Liver (tissue), 3 donors: ENCODE data around the gene KRTAP21-3.

Experiments
- ATF3 ChIP-seq: IDR thresholded peaks from 2 replicates; pipeline ENCODE4 v1.6.1; 2016; ENCODE audit warnings: antibody characterized with exemption
- EGR1 ChIP-seq, 2 donors: IDR thresholded peaks; 2 replicates each; pipeline ENCODE4 v1.6.1; 2016 to 2018; ENCODE audit warnings: antibody characterized with exemption in 2 of 2, low read depth in 2 of 2
- FOXA1 ChIP-seq: IDR thresholded peaks from 2 replicates; pipeline ENCODE4 v1.6.1; 2016; ENCODE audit warnings: antibody characterized with exemption
- GABPA ChIP-seq, 2 donors: IDR thresholded peaks in 1 of 2; conservative IDR thresholded peaks in 1 of 2; 2 replicates each; pipeline ENCODE4 v1.6.1; 2016; ENCODE audit warnings: antibody characterized with exemption in 2 of 2, mild to moderate bottlenecking in 1 of 2, moderate library complexity in 1 of 2
- HNF4A ChIP-seq, 2 donors: conservative IDR thresholded peaks; 2 replicates each; pipeline ENCODE4 v1.6.1; 2016; ENCODE audit warnings: antibody characterized with exemption in 2 of 2, mild to moderate bottlenecking in 2 of 2
- MAX ChIP-seq: IDR thresholded peaks from 2 replicates; pipeline ENCODE4 v1.6.1; 2016; ENCODE audit warnings: antibody characterized with exemption
- RAD21 ChIP-seq, 2 donors: IDR thresholded peaks; 2 replicates each; pipeline ENCODE4 v1.6.1; 2016; ENCODE audit warnings: antibody characterized with exemption in 2 of 2, mild to moderate bottlenecking in 2 of 2
- RXRA ChIP-seq, 2 donors: IDR thresholded peaks; 2 replicates each; pipeline ENCODE4 v1.6.1; 2017 to 2018; ENCODE audit warnings: antibody characterized with exemption in 2 of 2, mild to moderate bottlenecking in 1 of 2
- SP1 ChIP-seq: IDR thresholded peaks from 2 replicates; pipeline ENCODE4 v1.6.1; 2018; ENCODE audit warnings: antibody characterized with exemption, mild to moderate bottlenecking
- TAF1 ChIP-seq: conservative IDR thresholded peaks from 2 replicates; pipeline ENCODE4 v1.6.1; 2016; ENCODE audit warnings: antibody characterized with exemption, mild to moderate bottlenecking
- YY1 ChIP-seq: IDR thresholded peaks from 2 replicates; pipeline ENCODE4 v1.6.1; 2016; ENCODE audit warnings: antibody characterized with exemption, mild to moderate bottlenecking
- ZBTB33 ChIP-seq: IDR thresholded peaks from 2 replicates; pipeline ENCODE4 v1.6.1; 2016; ENCODE audit warnings: antibody characterized with exemption
- TF ChIP-seq, protein P1 (sequence below): fragments of 150-350 bp; IDR thresholded peaks from 2 replicates; pipeline ENCODE4 v1.5.1; 2017; ENCODE audit warnings: improper control_type of control experiment, low read depth, low read length; ENCODE audit not compliant: missing input control
- TF ChIP-seq, protein P2 (sequence below): IDR thresholded peaks from 2 replicates; pipeline ENCODE4 v1.6.1; 2016; ENCODE audit warnings: antibody characterized with exemption, mild to moderate bottlenecking
- donor health status: healthy.
- donor health status: healthy.

- TF ChIP-seq, protein P1, sequence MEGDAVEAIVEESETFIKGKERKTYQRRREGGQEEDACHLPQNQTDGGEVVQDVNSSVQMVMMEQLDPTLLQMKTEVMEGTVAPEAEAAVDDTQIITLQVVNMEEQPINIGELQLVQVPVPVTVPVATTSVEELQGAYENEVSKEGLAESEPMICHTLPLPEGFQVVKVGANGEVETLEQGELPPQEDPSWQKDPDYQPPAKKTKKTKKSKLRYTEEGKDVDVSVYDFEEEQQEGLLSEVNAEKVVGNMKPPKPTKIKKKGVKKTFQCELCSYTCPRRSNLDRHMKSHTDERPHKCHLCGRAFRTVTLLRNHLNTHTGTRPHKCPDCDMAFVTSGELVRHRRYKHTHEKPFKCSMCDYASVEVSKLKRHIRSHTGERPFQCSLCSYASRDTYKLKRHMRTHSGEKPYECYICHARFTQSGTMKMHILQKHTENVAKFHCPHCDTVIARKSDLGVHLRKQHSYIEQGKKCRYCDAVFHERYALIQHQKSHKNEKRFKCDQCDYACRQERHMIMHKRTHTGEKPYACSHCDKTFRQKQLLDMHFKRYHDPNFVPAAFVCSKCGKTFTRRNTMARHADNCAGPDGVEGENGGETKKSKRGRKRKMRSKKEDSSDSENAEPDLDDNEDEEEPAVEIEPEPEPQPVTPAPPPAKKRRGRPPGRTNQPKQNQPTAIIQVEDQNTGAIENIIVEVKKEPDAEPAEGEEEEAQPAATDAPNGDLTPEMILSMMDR: no peak
- TF ChIP-seq ZBTB33 (no peak), HNF4A (conservative IDR thresholded peaks at IDR 0.05) (no peak), TAF1 (no peak), MAX (no peak), RAD21 (IDR thresholded peaks at IDR 0.05) (no peak), YY1 (no peak), GABPA (IDR thresholded peaks at IDR 0.05 in 1 of 2, conservative IDR thresholded peaks at IDR 0.05 in 1 of 2) (no peak), SP1 (no peak), ATF3 (no peak), RXRA (IDR thresholded peaks at IDR 0.05) (no peak), EGR1 (IDR thresholded peaks at IDR 0.05; ENCODE audit: low read depth in 2 of 2) (no peak), FOXA1 (no peak)
- TF ChIP-seq, protein P2, sequence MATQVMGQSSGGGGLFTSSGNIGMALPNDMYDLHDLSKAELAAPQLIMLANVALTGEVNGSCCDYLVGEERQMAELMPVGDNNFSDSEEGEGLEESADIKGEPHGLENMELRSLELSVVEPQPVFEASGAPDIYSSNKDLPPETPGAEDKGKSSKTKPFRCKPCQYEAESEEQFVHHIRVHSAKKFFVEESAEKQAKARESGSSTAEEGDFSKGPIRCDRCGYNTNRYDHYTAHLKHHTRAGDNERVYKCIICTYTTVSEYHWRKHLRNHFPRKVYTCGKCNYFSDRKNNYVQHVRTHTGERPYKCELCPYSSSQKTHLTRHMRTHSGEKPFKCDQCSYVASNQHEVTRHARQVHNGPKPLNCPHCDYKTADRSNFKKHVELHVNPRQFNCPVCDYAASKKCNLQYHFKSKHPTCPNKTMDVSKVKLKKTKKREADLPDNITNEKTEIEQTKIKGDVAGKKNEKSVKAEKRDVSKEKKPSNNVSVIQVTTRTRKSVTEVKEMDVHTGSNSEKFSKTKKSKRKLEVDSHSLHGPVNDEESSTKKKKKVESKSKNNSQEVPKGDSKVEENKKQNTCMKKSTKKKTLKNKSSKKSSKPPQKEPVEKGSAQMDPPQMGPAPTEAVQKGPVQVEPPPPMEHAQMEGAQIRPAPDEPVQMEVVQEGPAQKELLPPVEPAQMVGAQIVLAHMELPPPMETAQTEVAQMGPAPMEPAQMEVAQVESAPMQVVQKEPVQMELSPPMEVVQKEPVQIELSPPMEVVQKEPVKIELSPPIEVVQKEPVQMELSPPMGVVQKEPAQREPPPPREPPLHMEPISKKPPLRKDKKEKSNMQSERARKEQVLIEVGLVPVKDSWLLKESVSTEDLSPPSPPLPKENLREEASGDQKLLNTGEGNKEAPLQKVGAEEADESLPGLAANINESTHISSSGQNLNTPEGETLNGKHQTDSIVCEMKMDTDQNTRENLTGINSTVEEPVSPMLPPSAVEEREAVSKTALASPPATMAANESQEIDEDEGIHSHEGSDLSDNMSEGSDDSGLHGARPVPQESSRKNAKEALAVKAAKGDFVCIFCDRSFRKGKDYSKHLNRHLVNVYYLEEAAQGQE: no peak
Measured at GRCh38 chr21:30674312-30674711, 44.3 kb downstream of the KRTAP21-3 start.
